ENCODE measurements around the gene ZDHHC11B.
"Not testable (repeated sequence)": the region's sequence is repeated elsewhere in the genome, so short reads cannot be mapped to it uniquely, and the experiment has no call there.

Gene ZDHHC11B

GRCh38 chr5:776862-777711, 7.4 kb downstream of the ZDHHC11B start:
- H3K4me1 ChIP-seq (ENCODE audit: control insufficient read depth, insufficient read depth, low read length), result no peaks in the 10 kb centered on the region
- CTCF ChIA-PET, result no interaction called here
- no peak overlapping the region for H3K27ac ChIP-seq (ENCODE audit: extremely low read depth, low read depth, low read length)
- H3K4me3 ChIP-seq (ENCODE audit: low read depth, low read length), result no peak overlapping the region
- TF ChIP-seq ZNF157 (tag by site-specific recombination; IDR thresholded peaks at IDR 0.05) (no peak), ZNF404 (tag by site-specific recombination; IDR thresholded peaks at IDR 0.05) (no peak), ZNF549 (tag by site-specific recombination; IDR thresholded peaks at IDR 0.05) (no peak)
- POLR2A ChIA-PET, result no interaction called here
- H3K9me3 ChIP-seq (ENCODE audit: control insufficient read depth, insufficient read depth, low read depth, low read length), result no peaks in the 10 kb centered on the region
- no peaks in the 10 kb centered on the region for H3K36me3 ChIP-seq (ENCODE audit: control insufficient read depth in 2 of 2, insufficient read depth in 1 of 2, low read length in 2 of 2)

- Histone ChIP-seq H3K36me3 (ENCODE audit: control insufficient read depth in 2 of 2, insufficient read depth in 1 of 2, low read length in 2 of 2) (no peaks in the 10 kb centered on the region), H3K4me3 (ENCODE audit: low read depth, low read length) (no peak overlapping the region), H3K27ac (ENCODE audit: extremely low read depth, low read depth, low read length) (no peak overlapping the region), H3K4me1 (ENCODE audit: control insufficient read depth, insufficient read depth, low read length) (no peaks in the 10 kb centered on the region), H3K9me3 (ENCODE audit: control insufficient read depth, insufficient read depth, low read depth, low read length) (no peaks in the 10 kb centered on the region)
- POLR2A ChIA-PET, result no interaction called here
- TF ChIP-seq ZIC2 (tag by site-specific recombination; IDR thresholded peaks at IDR 0.05), result peak; percentile 44
- peak; percentile 86; the same call in 1 of the 2 replicates for TF ChIP-seq GLIS1 (tag by site-specific recombination; IDR thresholded peaks at IDR 0.05)
- no peak for TF ChIP-seq ZNF10 (tag by site-specific recombination; IDR thresholded peaks at IDR 0.05)
- TF ChIP-seq, protein P1, sequence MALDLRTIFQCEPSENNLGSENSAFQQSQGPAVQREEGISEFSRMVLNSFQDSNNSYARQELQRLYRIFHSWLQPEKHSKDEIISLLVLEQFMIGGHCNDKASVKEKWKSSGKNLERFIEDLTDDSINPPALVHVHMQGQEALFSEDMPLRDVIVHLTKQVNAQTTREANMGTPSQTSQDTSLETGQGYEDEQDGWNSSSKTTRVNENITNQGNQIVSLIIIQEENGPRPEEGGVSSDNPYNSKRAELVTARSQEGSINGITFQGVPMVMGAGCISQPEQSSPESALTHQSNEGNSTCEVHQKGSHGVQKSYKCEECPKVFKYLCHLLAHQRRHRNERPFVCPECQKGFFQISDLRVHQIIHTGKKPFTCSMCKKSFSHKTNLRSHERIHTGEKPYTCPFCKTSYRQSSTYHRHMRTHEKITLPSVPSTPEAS (tag by site-specific recombination; IDR thresholded peaks at IDR 0.05), result no peak
- CTCF ChIA-PET, result no interaction called here
Measured at GRCh38 chr5:775961-776861, 8.3 kb downstream of the ZDHHC11B start.

DNA sequence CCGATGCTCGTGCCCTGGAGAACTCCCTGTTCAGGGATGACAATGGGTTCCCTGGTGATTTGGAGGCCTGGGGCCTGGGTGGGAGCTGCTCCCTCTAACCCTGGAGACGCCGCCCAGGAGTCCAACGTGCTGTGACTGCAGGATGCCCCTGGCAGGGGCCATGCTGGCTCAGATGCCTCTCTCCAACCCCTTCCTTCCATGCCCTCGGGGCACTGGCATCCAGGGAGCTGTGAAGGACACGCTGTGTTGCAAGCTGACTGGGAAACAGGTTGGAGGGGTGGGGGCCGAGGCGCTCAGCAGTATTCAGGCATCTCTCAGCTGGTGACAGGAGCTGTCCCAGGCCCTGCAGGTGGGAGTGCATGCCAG, 9.0 kb downstream of the ZDHHC11B start:
- TF ChIP-seq ZIC2 (tag by site-specific recombination; IDR thresholded peaks at IDR 0.05), result peak; percentile 91
- H3K9me3 ChIP-seq (ENCODE audit: control insufficient read depth, insufficient read depth, low read depth, low read length); H3K4me3 ChIP-seq (ENCODE audit: low read depth, low read length); H3K27ac ChIP-seq (ENCODE audit: extremely low read depth, low read depth, low read length); H3K36me3 ChIP-seq (ENCODE audit: control insufficient read depth in 2 of 2, insufficient read depth in 1 of 2, low read length in 2 of 2); H3K4me1 ChIP-seq (ENCODE audit: control insufficient read depth, insufficient read depth, low read length); CTCF ChIA-PET; POLR2A ChIA-PET: not testable (repeated sequence)

- CTCF ChIA-PET; H3K4me1 ChIP-seq (ENCODE audit: control insufficient read depth, insufficient read depth, low read length); H3K9me3 ChIP-seq (ENCODE audit: control insufficient read depth, insufficient read depth, low read depth, low read length); H3K4me3 ChIP-seq (ENCODE audit: low read depth, low read length); H3K27ac ChIP-seq (ENCODE audit: extremely low read depth, low read depth, low read length); POLR2A ChIA-PET; H3K36me3 ChIP-seq (ENCODE audit: control insufficient read depth in 2 of 2, insufficient read depth in 1 of 2, low read length in 2 of 2): not testable (repeated sequence)
- TF ChIP-seq EGR2 (tag by site-specific recombination; IDR thresholded peaks at IDR 0.05; ENCODE audit: low read depth), result peak; percentile 60
Measured at GRCh38 chr5:774854-775505, 9.5 kb downstream of the ZDHHC11B start.

GRCh38 chr5:774304-774703, 10.2 kb downstream of the ZDHHC11B start:
- POLR2A ChIA-PET; H3K36me3 ChIP-seq (ENCODE audit: control insufficient read depth in 2 of 2, insufficient read depth in 1 of 2, low read length in 2 of 2); H3K27ac ChIP-seq (ENCODE audit: extremely low read depth, low read depth, low read length); CTCF ChIA-PET; H3K9me3 ChIP-seq (ENCODE audit: control insufficient read depth, insufficient read depth, low read depth, low read length); H3K4me3 ChIP-seq (ENCODE audit: low read depth, low read length); H3K4me1 ChIP-seq (ENCODE audit: control insufficient read depth, insufficient read depth, low read length): not testable (repeated sequence)
